CD8-positive, alpha-beta memory T cell (primary cell): Measurements from ENCODE around the gene RGS7. TPM values are rescaled to one million over a fixed set of nuclear protein-coding genes. Genes with fewer than 3 reads are reported as not detected.

ENCODE experiments used
- CTCF ChIA-PET: fragments of 350-600 bp; sonication (Branson Sonifier 250); formaldehyde crosslinking; loops from one replicate; lab custom pipeline; 2021; ENCODE audit warnings: antibody characterized with exemption; lab: Charles Lee
- POLR2A ChIA-PET: fragments of 350-600 bp; sonication (Branson Sonifier 250); formaldehyde crosslinking; loops from one replicate; lab custom pipeline; 2021; ENCODE audit warnings: antibody characterized with exemption; lab: Charles Lee
- DNase-seq, 5 donors: peaks; one replicate each; pipeline versions ENCODE4 v3.0.0 to v3.0.0-alpha.2; 2020 to 2022; ENCODE audit warnings: mixed read lengths in 1 of 5
- H3K27ac ChIP-seq: one replicate; pipeline ENCODE4 v1.7.0; 2013; ENCODE audit warnings: low read depth, mild to moderate bottlenecking, low read length, moderate library complexity
- H3K27me3 ChIP-seq: 2 replicates; pipeline ENCODE4 v1.7.0; 2013; ENCODE audit warnings: low read length, mild to moderate bottlenecking; ENCODE audit not compliant: insufficient read depth, poor library complexity, severe bottlenecking
- H3K36me3 ChIP-seq: 2 replicates; pipeline ENCODE4 v1.7.0; 2013; ENCODE audit warnings: mild to moderate bottlenecking, low read length, moderate library complexity; ENCODE audit not compliant: insufficient read depth
- H3K4me1 ChIP-seq: 2 replicates; pipeline ENCODE4 v1.7.0; 2013; ENCODE audit warnings: mild to moderate bottlenecking, low read length, moderate library complexity; ENCODE audit not compliant: insufficient read depth
- H3K4me3 ChIP-seq: 2 replicates; pipeline ENCODE4 v1.7.0; 2013; ENCODE audit warnings: mild to moderate bottlenecking, low read length
- H3K9me3 ChIP-seq: 2 replicates; pipeline ENCODE4 v1.7.0; 2013; ENCODE audit warnings: mild to moderate bottlenecking, low read length
- H3K27ac Mint-ChIP-seq, 8 donors: one replicate each; pipeline ENCODE4 v1.8.0; 2020 to 2021; ENCODE audit warnings: mixed read lengths in 8 of 8, mild to moderate bottlenecking in 6 of 8, inconsistent platforms in 3 of 8, moderate library complexity in 3 of 8
- H3K27me3 Mint-ChIP-seq, 2 donors: one replicate each; pipeline ENCODE4 v1.8.0; 2020 to 2021; ENCODE audit warnings: mixed read lengths in 2 of 2, mild to moderate bottlenecking in 1 of 2, moderate library complexity in 1 of 2
- H3K36me3 Mint-ChIP-seq, 3 donors: one replicate each; pipeline ENCODE4 v1.8.0; 2020 to 2021; ENCODE audit warnings: mixed read lengths in 3 of 3, inconsistent platforms in 1 of 3, mild to moderate bottlenecking in 1 of 3
- H3K4me1 Mint-ChIP-seq, 3 donors: one replicate each; pipeline ENCODE4 v1.8.0; 2020 to 2021; ENCODE audit warnings: mixed read lengths in 3 of 3, inconsistent platforms in 1 of 3, mild to moderate bottlenecking in 1 of 3
- H3K4me3 Mint-ChIP-seq, 7 donors: one replicate each; pipeline ENCODE4 v1.8.0; 2020 to 2021; ENCODE audit warnings: mixed read lengths in 7 of 7, mild to moderate bottlenecking in 6 of 7, moderate library complexity in 4 of 7, inconsistent platforms in 2 of 7
- H3K9me3 Mint-ChIP-seq, 5 donors: one replicate each; pipeline ENCODE4 v1.8.0; 2020 to 2022; ENCODE audit warnings: mixed read lengths in 5 of 5, mild to moderate bottlenecking in 3 of 5, moderate library complexity in 2 of 5, inconsistent platforms in 1 of 5
- polyA plus RNA-seq: library from polyadenylated mRNA; unstranded; fragments of 300-500 nt; fragmentation: Illumina TruSeq; gene quantifications from one replicate; pipeline ENCODE4 v1.2.3, GENCODE V29; 2021
- total RNA-seq, 2 experiments: library from RNA; stranded (reverse); gene quantifications; one replicate each; pipeline ENCODE4 v1.2.3, GENCODE V29; 2021

RGS7 gene
- total RNA-seq = not detected
- polyA plus RNA-seq = not detected

GRCh38 chr1:241356519-241357365 is at the start of gene RGS7:
Gene RGS7 (minus strand): TSS chr1:241357205.
- no peaks in the 10 kb centered on the region for H3K36me3 Mint-ChIP-seq
- POLR2A ChIA-PET = no interaction called here
- no peak within 1 kb of the TSS for H3K4me3 ChIP-seq

GRCh38 chr1:241406421-241406820 is 49.4 kb upstream of the RGS7 start:
- Mint-ChIP-seq H3K4me3 (no peak overlapping the region), H3K36me3 (peaks cover 0 to 4% (median 0%) of the 10 kb centered on the region in 3 donors), H3K9me3 (peaks cover 0 to 5% (median 0%) of the 10 kb centered on the region in 5 donors), H3K27me3 (peaks cover 1 to 4% of the 10 kb centered on the region in 2 donors), H3K27ac (no peak overlapping the region), H3K4me1 (no peaks in the 10 kb centered on the region)
- H3K4me3 ChIP-seq = no peak overlapping the region
- POLR2A ChIA-PET = no interaction called here
- CTCF ChIA-PET = no interaction called here
- no peaks in the 10 kb centered on the region for H3K9me3 ChIP-seq
- no peaks in the 10 kb centered on the region for H3K27me3 ChIP-seq
- H3K36me3 ChIP-seq = no peaks in the 10 kb centered on the region
- DNase-seq = no peak
- H3K27ac ChIP-seq = no peak overlapping the region
- no peaks in the 10 kb centered on the region for H3K4me1 ChIP-seq

More at GRCh38 chr1:241356519-241357365, at the start of gene RGS7:
- H3K27me3 Mint-ChIP-seq = peaks cover 23 to 42% of the 10 kb centered on the region in 2 donors
- H3K27ac Mint-ChIP-seq = peak within 1 kb of the TSS in 1 of 8 donors; percentile 12
- no peak for DNase-seq
- CTCF ChIA-PET = no interaction called here
- Histone ChIP-seq H3K27ac (no peak within 1 kb of the TSS), H3K27me3 (no peaks in the 10 kb centered on the region), H3K36me3 (no peaks in the 10 kb centered on the region), H3K9me3 (no peaks in the 10 kb centered on the region), H3K4me1 (no peaks in the 10 kb centered on the region)
- H3K9me3 Mint-ChIP-seq = peaks cover 0 to 7% (median 2%) of the 10 kb centered on the region in 5 donors
- peak within 1 kb of the TSS in 5 of 7 donors; percentile 27 to 52 (median 35) for H3K4me3 Mint-ChIP-seq
- peaks cover 2 to 9% (median 4%) of the 10 kb centered on the region in 3 donors for H3K4me1 Mint-ChIP-seq

GRCh38 chr1:241401156-241401555 is 44.2 kb upstream of the RGS7 start:
- H3K27ac ChIP-seq = no peak overlapping the region
- H3K36me3 Mint-ChIP-seq = no peaks in the 10 kb centered on the region
- CTCF ChIA-PET = interaction anchor here (1.0 kb wide), 1 partner anchor 11 kb away, joined by 3 read pairs; no protein-coding TSS in a partner anchor
- POLR2A ChIA-PET = no interaction called here
- H3K27ac Mint-ChIP-seq = no peak overlapping the region
- no peaks in the 10 kb centered on the region for H3K4me1 ChIP-seq
- peaks cover 0 to 1% of the 10 kb centered on the region in 2 donors for H3K27me3 Mint-ChIP-seq
- no peaks in the 10 kb centered on the region for H3K9me3 ChIP-seq
- no peaks in the 10 kb centered on the region for H3K27me3 ChIP-seq
- peaks cover 0 to 3% (median 0%) of the 10 kb centered on the region in 5 donors for H3K9me3 Mint-ChIP-seq
- no peaks in the 10 kb centered on the region for H3K36me3 ChIP-seq
- DNase-seq = no peak
- no peak overlapping the region for H3K4me3 Mint-ChIP-seq
- H3K4me3 ChIP-seq = no peak overlapping the region
- H3K4me1 Mint-ChIP-seq = no peaks in the 10 kb centered on the region

- H3K36me3 ChIP-seq = no peaks in the 10 kb centered on the region
- CTCF ChIA-PET = no interaction called here
- H3K36me3 Mint-ChIP-seq = no peaks in the 10 kb centered on the region
- no peaks in the 10 kb centered on the region for H3K4me1 Mint-ChIP-seq
- H3K4me3 Mint-ChIP-seq = no peak overlapping the region
- no peak overlapping the region for H3K27ac Mint-ChIP-seq
- no peaks in the 10 kb centered on the region for H3K27me3 ChIP-seq
- H3K4me3 ChIP-seq = no peak overlapping the region
- H3K4me1 ChIP-seq = no peaks in the 10 kb centered on the region
- H3K9me3 Mint-ChIP-seq = peaks cover 0 to 3% (median 2%) of the 10 kb centered on the region in 5 donors
- no peaks in the 10 kb centered on the region for H3K9me3 ChIP-seq
- no peak for DNase-seq
- peaks cover 0 to 7% of the 10 kb centered on the region in 2 donors for H3K27me3 Mint-ChIP-seq
- H3K27ac ChIP-seq = no peak overlapping the region
- POLR2A ChIA-PET = no interaction called here
These were observed 40.0 kb upstream of the RGS7 start for GRCh38 chr1:241396747-241397681.

GRCh38 chr1:241391926-241392710 is 35.1 kb upstream of the RGS7 start:
- Mint-ChIP-seq H3K9me3 (peaks cover 0 to 2% (median 0%) of the 10 kb centered on the region in 5 donors), H3K27me3 (peaks cover 0 to 7% of the 10 kb centered on the region in 2 donors), H3K36me3 (no peaks in the 10 kb centered on the region), H3K27ac (no peak overlapping the region), H3K4me3 (no peak overlapping the region), H3K4me1 (no peaks in the 10 kb centered on the region)
- Histone ChIP-seq H3K4me3 (no peak overlapping the region), H3K4me1 (no peaks in the 10 kb centered on the region), H3K36me3 (no peaks in the 10 kb centered on the region), H3K27ac (no peak overlapping the region), H3K27me3 (no peaks in the 10 kb centered on the region), H3K9me3 (no peaks in the 10 kb centered on the region)
- POLR2A ChIA-PET = no interaction called here
- CTCF ChIA-PET = no interaction called here
- DNase-seq = no peak

GRCh38 chr1:241390526-241390925 is 33.5 kb upstream of the RGS7 start:
- ChIA-PET POLR2A (no interaction called here), CTCF (no interaction called here)
- no peaks in the 10 kb centered on the region for H3K36me3 Mint-ChIP-seq
- peaks cover 0 to 2% (median 0%) of the 10 kb centered on the region in 5 donors for H3K9me3 Mint-ChIP-seq
- Histone ChIP-seq H3K9me3 (no peaks in the 10 kb centered on the region), H3K36me3 (no peaks in the 10 kb centered on the region), H3K27ac (no peak overlapping the region), H3K4me1 (no peaks in the 10 kb centered on the region), H3K27me3 (no peaks in the 10 kb centered on the region), H3K4me3 (no peak overlapping the region)
- DNase-seq = no peak
- no peak overlapping the region for H3K4me3 Mint-ChIP-seq
- peaks cover 0 to 7% of the 10 kb centered on the region in 2 donors for H3K27me3 Mint-ChIP-seq
- H3K27ac Mint-ChIP-seq = no peak overlapping the region
- H3K4me1 Mint-ChIP-seq = no peaks in the 10 kb centered on the region

GRCh38 chr1:241389400-241389799 is 32.4 kb upstream of the RGS7 start:
- POLR2A ChIA-PET = no interaction called here
- CTCF ChIA-PET = no interaction called here
- Histone ChIP-seq H3K27me3 (no peaks in the 10 kb centered on the region), H3K4me3 (no peak overlapping the region), H3K9me3 (no peaks in the 10 kb centered on the region), H3K36me3 (no peaks in the 10 kb centered on the region), H3K27ac (no peak overlapping the region), H3K4me1 (no peaks in the 10 kb centered on the region)
- no peak overlapping the region for H3K27ac Mint-ChIP-seq
- no peaks in the 10 kb centered on the region for H3K36me3 Mint-ChIP-seq
- H3K27me3 Mint-ChIP-seq = peaks cover 0 to 3% of the 10 kb centered on the region in 2 donors
- H3K4me1 Mint-ChIP-seq = no peaks in the 10 kb centered on the region
- H3K4me3 Mint-ChIP-seq = no peak overlapping the region
- peaks cover 0 to 2% (median 0%) of the 10 kb centered on the region in 5 donors for H3K9me3 Mint-ChIP-seq
- DNase-seq = no peak
